HG03108 (cell line): ENCODE data around the gene PGR.
"Not testable (repeated sequence)": the region's sequence is repeated elsewhere in the genome, so short reads cannot be mapped to it uniquely, and the experiment has no call there.

Source experiments
- ATAC-seq: cut with Tn5 transposase; IDR thresholded peaks from one replicate; pipeline ENCODE4 v1.9.1; 2021; ENCODE audit warnings: moderate library complexity; ENCODE audit not compliant: unreplicated experiment

The PGR gene

DNA sequence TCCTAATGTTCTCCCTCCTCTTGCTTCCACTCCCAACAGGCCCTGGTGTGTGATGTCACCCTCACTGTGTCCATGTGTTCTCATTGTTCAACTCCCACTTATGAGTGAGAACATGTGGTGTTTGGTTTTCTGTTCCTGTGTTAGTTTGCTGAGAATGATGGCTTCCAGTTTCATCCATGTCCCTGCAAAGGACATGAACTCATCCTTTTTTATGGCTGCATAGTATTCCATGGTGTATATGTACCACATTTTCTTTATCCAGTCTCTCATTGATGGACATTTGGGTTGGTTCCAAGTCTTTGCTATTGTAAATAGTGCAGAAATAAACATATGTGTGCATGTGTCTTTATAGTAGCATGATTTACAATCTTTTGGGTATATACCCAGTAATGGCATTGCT, 115.9 kb downstream of the PGR start:
- ATAC-seq: not testable (repeated sequence)

DNA sequence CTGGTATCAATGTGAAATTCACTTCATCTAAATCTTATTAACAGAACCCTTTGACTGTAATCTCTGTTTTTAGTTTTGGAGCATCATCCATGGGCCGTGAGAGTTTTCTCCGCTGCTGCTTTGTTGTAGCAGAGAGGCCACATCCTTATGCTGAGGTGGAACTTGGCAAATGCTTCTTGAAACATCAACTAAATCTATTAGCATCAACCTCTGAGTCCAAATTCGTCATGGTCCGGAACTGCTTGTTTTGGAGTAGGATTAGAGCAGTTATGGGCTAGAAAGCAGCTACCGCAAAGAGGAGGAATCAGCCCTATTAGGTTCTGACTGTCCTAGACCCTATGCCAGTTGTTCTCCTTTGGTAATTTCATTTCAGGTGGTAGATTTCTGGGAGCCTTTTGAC, 117.7 kb downstream of the PGR start:
- no peak for ATAC-seq

DNA sequence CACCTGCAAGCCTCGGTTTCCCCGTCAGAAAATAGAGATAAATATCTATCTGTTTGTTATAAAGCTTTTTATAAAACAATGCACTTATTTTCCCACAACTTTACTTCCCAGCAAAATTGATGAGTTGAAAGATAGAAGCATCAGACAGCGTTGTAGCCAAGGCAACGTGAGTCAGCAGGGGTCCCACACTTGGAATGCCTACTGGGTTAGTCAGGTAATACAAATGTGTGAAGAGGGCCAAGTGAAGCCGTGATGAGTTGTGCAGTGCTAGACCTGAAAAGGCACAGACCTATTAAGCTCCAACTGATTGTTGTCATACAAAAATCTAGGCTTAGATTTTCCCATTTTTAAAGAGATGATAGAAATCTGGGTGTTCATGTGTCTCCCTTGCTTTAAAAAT, 118.7 kb downstream of the PGR start:
- no peak for ATAC-seq

DNA sequence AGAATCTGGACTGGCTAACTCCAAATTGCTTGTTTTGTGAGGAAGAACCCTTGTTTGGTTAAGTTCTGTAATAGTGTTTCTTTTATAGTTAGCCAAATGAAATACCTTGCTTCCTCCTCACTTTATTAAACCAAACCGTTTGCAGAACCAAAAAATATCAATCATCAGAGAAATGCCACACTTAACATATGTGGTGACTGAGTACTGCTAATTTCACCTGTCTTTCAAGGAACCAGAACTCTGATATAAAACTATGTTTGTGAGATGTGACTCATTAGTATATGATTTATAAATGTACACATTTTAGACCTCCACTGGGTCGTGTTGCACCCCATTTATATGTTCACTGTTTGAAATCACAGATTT, 119.9 kb downstream of the PGR start:
- ATAC-seq: no peak

DNA sequence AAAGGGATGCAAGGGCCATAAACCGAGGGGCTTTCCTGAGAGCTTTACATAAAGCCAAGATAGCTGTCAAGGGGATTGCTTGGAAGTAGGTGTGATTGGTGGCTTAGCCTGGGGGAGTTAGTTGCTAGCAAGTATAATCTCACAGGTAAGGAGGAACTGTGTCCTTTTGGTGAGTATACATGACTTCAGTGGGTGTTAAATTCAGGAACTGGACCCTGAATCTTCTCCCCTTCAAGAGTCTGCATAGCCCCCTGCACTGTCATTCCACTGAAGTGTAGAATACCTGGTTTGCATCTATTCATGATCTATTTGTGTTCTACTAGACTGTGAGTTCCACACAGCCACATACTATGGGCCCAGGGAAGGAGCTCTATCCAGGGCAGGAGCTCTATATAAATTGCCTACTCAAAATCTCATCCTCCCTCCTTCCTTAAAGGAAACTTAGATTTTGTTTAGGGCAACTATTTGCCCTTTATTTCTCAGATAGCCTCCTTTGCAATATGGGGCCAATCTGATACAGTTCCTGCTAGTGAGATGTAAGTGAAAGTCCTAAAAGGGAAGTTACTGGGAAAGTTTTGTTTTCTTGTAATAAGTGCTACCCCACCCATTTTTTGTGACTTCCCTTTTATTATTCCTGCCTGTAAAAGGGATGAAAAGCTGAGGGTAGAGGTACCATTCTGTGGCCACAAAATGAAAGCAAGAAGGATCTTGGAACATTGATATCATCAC, 120.5 kb downstream of the PGR start:
- no peak for ATAC-seq

DNA sequence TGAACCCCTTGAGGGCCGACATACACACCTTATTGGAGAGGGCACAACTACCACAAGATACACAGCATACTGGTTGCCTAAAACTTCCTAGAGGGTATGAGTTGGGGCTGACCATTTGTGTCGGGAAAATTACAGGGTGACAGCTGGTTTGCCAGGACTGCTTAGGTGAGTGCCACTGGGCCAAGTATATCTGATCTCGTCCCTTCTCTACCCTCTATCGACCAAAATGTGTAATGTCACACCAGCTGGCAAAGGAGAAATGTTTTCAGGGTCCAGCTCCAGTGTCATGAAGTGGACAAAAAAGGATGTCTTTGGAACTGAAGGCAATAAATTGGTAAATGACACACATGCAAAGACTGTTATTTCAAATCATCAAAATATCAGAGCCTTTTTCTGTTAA, 126.1 kb downstream of the PGR start:
- ATAC-seq: no peak

DNA sequence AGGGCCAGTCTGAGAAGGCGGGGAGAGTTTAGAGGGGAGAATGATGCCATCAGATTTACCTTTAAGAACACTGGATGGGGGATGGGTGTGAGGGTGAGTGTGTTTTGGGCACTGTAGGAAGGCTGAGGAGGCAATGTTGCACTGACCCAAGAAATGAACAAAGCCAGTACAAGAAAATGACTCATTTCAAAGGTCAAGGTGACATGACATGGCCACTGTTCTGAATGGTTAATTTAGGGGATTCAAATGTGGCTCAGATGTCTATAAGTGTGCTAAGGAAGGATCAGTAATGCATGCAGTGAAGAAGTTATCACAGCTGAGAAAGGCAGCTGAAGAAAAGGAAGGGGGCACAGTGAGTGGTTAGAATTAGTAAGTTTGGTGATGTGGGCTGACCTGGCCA, 129.9 kb downstream of the PGR start:
- no peak for ATAC-seq

DNA sequence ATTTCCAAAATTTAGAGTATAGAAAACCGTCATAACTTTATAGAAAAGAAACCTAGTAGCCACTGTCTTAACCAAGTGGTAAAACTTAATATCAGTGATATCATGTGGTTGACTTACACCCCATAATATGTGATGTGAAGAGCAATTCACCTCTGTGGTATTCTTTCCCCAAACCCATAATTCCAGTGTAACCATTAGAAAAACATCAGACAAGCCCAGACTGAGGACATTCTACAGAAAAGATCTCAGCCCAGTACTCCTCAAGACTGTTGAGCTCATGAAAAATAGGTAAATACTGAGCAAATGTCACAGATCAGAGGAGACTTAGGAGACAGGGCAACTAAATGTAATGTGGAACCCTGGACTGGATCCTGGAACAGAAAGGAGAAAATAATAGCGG, 134.6 kb downstream of the PGR start:
- no peak for ATAC-seq

DNA sequence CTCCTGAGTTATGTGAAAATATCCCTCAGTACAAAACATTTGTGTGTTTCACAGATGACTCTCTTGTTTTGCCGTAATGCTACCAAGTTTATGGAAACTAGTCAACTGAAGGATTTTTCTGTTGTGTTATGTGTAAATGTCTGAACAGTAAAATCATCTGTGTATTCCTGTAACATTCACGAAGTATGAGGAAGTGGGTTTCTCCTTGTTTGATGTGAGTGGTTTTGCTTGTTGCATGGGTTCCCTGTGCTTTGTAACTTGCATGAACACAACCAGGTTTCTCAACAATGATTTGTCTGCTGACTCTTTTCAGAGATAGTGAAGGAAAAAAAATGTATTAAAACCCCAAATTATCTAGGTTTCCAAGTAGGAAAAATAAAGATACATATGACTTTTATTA, 138.1 kb downstream of the PGR start:
- ATAC-seq: no peak

DNA sequence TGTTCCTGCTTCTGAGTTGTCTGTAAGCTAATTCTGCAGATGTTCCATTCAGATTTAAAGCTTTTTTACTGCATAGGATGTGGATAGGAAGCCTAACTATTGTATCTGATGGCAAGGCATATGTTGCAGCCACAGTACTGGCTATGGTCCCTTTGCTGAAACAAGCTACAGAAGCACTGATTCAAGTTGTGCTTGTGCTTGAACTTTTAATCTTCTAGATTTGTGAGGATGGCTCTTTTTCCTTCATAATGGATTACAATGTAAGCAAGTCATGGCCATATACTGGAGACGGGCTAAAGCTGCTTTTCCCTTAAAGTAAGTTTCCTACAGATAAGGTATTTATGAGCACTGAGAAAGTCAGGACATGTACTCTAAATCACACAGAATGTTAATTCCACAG, 138.7 kb downstream of the PGR start:
- ATAC-seq: no peak

DNA sequence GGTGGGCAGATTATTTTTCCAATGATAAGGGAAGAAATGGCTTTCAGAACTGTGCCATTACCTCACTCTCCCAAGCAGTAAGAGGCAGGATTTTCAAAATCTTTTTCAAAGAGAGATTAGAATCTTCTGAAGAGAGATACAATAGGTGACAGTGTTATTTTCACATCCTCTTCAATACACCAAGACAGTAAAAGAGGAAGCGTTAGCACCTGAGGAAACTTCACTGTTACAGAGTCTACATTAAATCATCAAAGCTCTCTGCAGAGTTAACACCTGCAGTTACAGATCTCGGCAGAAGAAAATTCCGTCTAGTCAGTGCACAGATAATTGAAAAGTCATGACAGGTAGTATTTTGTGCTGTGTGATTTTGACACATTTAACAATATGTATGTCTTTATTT, 144.9 kb downstream of the PGR start:
- ATAC-seq: peak; percentile 70

DNA sequence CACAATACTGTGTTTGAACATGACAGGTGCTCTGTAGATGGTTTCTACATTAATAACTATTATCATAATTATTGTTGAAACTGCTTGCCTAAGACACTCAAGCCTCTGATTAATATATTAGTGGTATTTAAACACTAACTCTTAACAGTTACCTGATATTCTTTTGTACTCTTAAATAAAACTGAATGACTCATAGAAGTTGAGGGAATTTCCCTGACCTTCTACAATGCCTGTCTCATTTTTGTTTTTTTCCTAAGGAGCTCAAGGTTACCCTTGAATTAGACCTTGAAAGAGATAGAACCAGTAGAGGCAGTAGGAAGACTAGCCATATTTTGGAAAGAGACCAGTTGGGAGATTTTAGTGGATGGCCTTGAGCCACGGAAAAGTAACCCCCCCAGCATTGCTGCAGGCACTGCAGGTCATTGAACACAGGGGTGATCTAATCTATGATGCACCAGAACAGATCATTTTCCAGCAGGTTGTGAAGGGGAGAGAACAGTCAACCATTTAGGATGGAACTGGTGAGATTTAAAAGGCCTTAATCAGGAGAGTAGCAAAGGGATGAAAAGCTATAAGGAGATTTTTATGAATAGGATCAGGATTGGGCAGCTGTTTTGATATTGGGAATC, 148.3 kb downstream of the PGR start:
- ATAC-seq: no peak

DNA sequence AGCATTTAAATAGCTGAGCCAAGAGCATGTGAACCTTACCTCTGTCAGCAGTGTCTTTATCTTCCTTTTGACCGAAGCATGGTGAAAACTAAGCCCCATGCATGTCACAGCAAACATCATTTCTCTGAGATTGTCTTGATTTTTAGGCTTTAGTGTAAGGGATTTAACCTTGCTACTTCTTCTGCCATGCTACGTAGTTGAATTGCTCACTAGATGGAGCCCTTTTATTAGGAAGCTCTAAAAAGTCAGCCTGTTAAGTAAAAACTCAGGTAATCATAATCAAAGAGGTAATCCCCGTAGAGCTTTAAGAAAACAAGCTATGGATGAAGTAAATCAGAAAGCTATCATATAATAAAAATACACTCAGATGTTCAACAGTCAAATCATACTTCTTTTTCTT, 149.5 kb downstream of the PGR start:
- ATAC-seq: no peak
